HG03558 (cell line): Measurements from ENCODE around the gene HCFC2.
"Not testable (repeated sequence)": the region's sequence is repeated elsewhere in the genome, so short reads cannot be mapped to it uniquely, and the experiment has no call there.

Source experiments
- ATAC-seq: cut with Tn5 transposase; IDR thresholded peaks from one replicate; pipeline ENCODE4 v1.9.1; 2021; ENCODE audit warnings: moderate number of reproducible peaks; ENCODE audit not compliant: unreplicated experiment; ENCODE audit errors: extremely low read depth

The HCFC2 gene

DNA sequence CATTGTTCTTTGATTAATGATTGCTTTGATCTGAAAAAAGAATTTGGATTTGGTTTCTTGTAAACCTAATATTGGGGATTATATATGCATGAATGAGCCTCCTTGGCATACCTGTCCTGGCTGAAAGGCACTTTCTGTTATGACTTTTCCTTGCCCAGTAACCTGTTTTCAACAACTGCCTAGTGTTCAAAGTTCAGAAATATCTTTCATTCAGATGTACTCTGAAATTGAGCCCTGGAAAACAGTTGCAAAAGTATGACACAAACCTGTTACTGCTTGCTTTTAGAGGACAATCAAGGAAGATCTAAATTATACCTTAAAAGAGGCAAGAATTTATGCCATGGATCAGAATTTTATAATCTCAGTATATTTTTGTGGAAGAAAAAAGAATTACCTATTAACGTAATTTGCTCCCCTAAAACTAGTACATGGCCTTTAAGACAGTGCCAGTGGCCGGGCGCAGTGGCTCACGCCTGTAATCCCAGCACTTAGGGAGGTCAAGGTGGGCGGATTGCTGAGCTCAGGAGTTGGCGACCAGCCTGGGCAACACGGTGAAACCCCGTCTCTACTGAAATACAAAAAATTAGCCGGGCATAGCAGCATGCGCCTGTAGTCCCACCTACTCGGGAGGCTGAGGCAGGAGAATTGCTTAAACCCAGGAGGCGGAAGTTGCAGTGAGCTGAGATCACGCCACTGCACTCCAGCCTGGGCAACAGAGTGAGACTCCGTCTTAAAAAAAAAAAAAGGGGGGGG, 50.7 kb downstream of the HCFC2 start:
- not testable (repeated sequence) for ATAC-seq

DNA sequence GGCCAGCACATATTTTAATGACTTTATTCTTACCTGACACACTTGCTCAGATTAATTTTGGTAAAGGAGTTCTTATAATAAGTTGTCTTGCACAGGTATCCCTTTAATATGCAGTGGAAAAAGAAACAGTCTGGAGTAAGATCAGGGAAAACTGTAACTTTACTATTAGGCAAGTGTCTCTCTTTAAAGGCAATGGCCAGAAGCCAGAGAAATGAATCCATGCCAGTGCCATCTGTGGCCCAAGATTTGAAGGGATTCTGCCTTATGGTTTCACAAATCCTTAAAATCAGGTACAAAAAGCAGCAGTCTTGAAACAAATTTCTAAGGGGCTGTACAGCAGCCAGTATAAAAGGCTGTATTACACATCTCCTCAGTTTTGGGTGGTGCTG, 51.2 kb downstream of the HCFC2 start:
- no peak for ATAC-seq

DNA sequence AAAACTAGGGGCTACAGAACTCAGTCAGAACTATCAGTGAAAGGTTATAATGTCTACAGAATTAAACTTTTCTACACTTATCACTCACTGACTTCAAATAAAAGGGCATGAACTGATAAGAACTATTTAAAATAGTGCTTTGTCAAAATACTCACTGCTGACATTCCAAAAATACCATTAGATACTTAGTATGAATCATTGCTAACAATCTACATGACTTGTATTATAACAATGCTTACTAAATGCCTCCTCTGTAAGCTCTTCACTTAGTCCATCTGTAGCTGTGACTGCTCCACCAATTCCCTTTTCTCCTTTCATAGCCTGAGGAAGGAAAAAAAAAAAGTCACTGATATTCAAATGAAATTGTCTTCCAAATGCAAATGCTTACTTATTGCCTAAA, 56.7 kb downstream of the HCFC2 start:
- no peak for ATAC-seq

DNA sequence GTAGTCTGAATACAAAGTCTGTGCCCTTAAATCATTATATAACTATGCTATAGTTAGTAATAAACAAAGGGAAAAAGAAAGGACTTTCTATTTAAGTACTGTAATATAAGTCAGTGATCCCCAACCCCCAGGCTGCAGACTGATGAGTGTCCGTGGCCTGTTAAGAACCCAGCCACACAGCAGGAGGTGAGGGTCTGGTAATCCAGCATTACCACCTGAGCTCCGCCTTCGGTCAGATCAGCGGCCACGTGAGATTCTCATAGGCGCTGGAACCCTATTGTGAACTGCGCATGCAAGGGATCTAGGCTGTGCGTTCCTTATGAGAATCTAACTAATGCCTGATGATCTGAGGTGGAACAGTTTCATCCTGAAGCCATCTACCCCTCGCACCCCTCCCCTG, 58.0 kb downstream of the HCFC2 start:
- no peak for ATAC-seq

GRCh38 chr12:104126548-104126947, 62.2 kb downstream of the HCFC2 start:
- no peak for ATAC-seq

GRCh38 chr12:104130760-104131159, 66.4 kb downstream of the HCFC2 start:
- no peak for ATAC-seq

- ATAC-seq: no peak
Observed at GRCh38 chr12:104131609-104132008, 67.3 kb downstream of the HCFC2 start.

- ATAC-seq: no peak
Observed at GRCh38 chr12:104132351-104132956, 68.1 kb downstream of the HCFC2 start.

DNA sequence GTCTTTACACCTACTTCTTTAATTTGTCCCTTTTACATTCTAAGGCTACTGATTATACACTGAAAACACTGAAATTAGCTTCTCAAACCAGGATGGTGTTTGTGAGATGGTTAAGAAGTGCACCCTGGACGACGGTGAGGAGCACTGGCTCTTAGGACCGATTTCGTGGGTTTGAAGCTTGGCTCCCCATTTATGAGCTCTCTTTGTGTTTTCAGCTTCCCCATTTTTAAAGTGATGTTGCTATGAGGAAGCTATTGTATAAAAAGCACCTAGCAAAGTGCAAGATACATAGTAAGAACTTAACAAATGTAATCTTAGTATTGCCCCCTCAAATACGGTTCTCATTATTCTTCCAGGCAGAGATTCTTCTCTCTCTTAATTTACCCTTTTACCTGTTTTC, 69.0 kb downstream of the HCFC2 start:
- ATAC-seq: no peak

GRCh38 chr12:104133866-104134265, 69.5 kb downstream of the HCFC2 start:
- ATAC-seq: no peak

DNA sequence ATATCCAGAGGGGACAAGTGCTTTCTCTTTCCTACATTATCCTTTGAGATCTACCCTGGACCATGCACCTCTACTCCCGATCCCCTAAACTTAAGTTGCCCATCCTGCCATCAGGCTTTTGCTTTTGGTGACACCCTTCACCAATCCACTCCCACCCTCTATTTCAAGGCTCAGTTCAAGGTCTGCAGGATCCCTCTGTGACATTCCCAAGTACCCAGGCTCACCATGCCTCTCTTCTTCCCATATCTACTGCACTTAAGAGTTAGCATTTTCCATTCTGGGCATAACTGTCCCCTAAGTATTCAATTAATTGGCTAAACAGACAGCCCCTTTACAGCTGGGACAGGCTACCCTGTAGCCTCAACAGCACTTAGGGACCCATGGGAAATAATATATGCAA, 70.6 kb downstream of the HCFC2 start:
- no peak for ATAC-seq

GRCh38 chr12:104136577-104136976, 72.2 kb downstream of the HCFC2 start:
- ATAC-seq: no peak

DNA sequence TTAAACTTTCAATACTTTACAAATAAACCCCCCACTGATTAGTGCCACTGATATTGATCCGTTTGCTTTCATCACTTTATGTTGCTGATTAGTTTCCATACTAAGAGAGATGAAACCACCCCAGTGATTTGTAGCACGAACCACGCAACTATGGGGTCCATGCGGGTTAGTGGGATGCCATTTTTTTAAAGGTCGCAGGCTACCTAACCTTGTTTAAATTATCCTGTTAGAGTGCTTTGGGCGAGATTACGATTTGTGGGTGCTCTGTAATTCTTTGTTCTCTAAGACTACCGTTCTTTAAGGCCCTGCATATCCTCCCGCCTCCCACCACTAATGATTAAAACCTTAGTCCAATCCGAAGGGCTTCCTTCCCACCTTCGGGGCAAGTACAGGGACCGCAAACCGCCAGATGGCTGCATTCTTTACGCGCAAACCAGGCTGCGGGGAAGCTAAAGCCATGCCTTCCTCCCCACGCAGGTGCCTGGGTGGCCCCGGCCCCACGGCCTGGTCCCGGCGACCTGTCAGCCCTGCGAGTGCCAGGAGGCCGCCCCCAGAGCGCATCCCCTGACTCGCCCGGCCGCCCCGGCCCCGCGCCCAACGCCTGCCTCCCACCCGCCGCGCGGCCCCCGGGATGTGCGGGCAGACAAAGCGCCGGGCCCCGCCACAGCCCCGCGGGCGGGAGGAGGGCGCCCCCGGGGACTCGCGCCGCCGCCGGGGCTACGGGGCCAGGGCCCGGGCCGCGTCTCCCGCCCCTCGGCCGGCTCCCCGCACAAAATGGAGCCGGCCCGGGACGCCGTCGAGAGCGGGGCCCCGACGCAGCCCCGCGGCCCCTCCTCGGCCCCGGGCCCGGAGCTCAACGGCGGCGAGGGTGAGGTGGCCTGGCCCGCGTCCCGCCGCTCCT, 72.9 kb downstream of the HCFC2 start:
- peak; percentile 12 for ATAC-seq

- peak; percentile 84 for ATAC-seq
Observed at GRCh38 chr12:104137902-104138796, 73.8 kb downstream of the HCFC2 start, which contains the start of gene NFYB. NFYB (minus strand) TSS chr12:104138210; CDS start chr12:104135453, 2,757 bp downstream.

GRCh38 chr12:104138797-104139152, 74.4 kb downstream of the HCFC2 start:
- no peak for ATAC-seq

DNA sequence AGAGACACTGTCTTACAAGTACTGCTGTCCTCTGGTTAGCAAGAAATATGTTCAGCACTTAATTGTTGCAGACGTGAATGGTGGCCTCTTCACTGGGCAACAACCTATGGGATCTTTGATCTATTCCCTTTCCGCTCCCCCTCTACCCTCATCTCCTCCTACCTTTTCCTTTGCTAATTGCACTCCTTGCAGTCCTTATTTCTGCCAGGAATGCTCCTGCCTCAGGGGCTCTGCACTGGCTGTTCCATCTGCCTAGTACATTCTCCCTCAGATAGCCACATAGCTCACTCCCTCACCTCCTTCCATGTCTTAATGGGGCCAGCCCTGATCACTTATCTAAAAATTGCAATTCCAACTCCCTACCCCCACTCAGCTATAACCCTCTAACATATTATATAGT, 78.2 kb downstream of the HCFC2 start:
- ATAC-seq: no peak

- no peak for ATAC-seq
Observed at GRCh38 chr12:104143002-104143401, 78.7 kb downstream of the HCFC2 start.

DNA sequence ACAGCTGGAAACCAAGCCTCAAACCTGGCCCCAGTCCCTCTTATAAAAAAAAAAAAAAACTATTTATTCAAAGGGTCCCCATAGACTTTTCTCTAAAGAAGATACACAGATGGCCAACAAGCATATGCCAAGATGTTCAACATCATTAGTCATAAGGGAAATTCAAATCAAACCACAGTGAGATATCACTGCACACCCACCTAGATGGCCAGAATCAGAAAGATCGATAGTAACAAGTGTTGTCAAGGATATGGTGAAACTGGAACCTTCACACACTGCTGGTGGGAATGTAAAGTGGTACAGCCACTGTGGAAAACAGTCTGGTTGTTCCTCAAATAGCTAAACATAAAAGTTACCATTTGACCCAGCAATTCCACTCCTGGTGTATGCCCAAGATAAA, 79.6 kb downstream of the HCFC2 start:
- ATAC-seq: no peak

DNA sequence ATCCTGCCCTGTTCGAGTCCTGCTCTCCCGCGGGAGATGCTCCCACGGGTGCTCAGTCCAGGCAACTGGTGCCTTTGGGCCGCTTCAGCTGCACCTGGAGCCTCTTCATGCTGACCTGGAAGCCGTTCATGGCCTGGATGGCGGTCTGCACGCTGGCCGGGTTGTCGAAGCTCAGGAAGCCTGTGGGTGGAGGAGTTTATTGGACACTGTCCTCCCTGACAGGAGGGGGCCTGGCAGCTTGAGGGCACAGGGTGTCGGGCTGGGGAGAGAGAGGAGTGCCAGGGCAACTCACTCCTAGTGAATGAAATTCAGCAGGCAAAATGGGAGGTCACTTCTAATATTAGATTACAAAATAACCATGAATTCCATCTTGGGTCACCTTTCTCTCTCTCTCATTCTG, 83.0 kb downstream of the HCFC2 start:
- ATAC-seq: no peak

DNA sequence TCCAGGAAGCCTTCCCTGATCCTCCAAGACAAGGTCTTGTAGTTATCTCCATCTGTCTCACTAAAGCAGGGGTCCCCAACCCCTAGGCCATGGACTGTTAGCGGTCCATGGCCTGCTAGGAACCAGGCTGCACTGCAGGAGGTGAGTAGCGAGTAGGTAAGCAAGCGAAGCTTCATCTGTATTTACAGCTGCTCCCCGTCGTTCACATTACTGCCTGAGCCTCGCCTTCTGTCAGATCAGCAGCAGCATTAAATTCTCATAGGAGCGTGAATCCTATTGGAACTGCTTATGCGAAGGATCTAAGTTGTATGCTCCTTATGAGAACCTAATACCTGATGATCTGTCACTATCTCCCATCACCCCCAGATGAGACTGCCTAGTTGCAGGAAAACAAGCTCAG, 86.1 kb downstream of the HCFC2 start:
- no peak for ATAC-seq
